ENCODE data around the gene SH3RF2.
"Not testable (repeated sequence)": the region's sequence is repeated elsewhere in the genome, so short reads cannot be mapped to it uniquely, and the experiment has no call there.

Gene SH3RF2

DNA sequence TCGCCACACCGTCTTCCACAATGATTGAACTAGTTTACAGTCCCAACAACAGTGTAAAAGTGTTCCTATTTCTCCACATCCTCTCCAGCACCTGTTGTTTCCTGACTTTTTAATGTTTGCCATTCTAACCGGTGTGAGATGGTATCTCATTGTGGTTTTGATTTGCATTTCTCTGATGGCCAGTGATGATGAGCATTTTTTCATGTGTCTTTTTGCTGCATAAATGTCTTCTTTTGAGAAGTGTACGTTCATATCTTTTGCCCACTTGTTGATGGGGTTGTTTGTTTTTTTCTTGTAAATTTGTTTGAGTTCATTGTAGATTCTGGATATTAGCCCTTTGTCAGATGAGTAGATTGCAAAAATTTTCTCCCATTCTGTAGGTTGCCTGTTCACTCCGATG lies 74.1 kb downstream of the SH3RF2 start:
- not testable (repeated sequence) for DNase-seq

DNA sequence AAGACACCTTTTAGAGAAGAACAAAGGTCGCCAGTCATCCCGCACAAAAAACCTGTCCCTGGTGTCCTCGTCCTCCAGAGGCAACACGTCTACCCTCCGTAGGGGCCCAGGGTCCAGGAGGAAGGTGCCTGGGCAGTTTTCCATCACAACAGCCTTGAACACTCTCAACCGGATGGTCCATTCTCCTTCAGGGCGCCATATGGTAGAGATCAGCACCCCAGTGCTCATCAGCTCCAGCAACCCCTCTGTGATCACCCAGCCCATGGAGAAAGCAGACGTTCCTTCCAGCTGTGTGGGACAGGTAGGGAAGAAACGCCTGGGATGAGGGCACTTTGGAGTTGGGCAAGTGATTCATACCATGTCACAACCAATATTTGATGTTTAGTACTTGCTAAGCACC lies 77.4 kb downstream of the SH3RF2 start:
- DNase-seq, result no peak

DNA sequence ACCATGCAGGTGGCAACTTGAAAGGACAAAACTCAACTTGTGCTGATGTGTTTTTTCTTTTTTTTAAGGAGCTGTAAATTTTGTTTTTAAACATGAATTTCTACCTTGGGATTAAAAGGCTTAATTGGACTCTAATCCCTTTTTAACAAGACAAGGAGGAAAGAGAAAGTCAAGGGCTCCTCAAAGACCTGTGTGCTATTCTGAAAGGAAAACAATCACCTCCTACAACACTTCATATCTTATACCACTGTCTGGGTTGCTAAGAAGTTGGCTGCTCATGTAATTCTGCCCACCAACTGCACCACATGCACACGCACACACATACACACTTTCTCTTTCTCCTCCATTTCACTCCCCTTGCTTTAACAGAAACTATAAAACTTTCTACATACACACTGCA lies 78.6 kb downstream of the SH3RF2 start:
- no peak for DNase-seq

DNA sequence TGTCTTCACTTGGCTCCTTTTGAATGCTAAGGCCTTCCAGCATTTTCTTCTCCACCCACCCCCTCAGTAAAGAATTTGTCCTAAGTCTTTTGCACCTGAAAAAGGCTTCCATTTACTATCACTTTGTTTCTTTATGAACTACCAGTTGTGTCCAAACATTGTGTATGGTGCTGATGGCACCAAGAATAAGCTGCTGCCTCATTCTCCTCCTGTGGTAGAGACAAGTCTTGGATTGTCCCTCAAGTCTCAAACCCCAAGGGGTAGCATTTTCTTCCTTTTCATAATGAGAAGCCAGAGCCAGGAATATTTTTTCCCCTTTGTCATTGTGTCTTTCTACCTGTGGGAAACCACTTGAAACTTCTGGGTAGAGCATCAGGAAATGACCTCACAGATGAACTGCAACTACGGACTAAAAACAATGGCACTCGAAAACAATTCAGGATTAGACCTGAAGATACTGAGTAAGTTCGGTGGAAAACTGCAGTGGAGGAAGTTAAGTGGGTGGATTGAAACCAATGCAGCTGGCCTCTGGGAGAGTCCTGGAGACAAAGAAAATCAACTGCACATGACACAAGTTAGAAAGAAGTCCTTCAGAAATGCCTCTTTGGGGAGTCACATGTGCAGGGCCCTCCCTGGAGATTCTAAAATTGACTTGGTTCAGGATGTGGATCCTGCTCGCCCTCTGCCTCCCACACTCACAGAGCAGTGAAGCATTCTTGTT lies 80.5 kb downstream of the SH3RF2 start:
- DNase-seq, result no peak

DNA sequence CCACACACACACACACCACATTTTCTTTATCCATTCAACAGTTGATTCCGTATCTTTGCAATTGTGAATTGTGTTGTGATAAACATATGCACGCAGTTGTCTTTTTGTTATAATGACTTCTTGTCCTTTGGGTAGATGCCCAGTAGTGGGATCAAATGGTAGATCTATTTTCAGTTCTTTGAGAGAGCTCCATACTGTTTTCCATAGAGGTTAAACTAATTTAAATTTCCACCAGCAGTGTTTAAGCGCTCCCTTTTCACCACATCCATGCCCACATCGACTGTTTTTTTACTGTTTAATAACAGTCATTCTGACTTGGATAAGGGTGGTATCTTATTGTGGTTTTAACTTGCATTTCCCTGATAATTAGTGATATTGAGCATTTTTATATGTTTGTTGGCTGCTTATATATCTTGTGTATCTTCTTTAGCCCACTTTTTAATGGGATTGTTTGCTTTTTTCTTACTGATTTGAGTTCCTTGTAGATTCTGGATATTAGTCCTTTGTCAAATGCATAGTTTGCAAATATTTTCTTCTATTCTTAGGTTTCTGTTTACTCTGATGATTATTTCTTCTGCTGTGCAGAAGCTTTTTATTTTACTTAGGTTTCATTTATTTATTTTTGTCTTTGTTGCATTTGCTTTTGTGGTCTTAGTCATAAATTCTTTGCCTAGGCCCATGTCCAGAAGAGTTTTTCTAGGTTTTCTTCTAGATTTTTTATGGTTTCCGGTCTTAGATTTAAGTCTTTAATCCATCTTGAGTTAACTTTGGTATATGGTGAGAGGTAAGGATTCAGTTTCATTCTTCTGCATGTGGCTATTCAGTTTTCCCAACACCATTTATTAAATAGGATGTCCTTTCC lies 82.4 kb downstream of the SH3RF2 start:
- DNase-seq, result no peak

DNA sequence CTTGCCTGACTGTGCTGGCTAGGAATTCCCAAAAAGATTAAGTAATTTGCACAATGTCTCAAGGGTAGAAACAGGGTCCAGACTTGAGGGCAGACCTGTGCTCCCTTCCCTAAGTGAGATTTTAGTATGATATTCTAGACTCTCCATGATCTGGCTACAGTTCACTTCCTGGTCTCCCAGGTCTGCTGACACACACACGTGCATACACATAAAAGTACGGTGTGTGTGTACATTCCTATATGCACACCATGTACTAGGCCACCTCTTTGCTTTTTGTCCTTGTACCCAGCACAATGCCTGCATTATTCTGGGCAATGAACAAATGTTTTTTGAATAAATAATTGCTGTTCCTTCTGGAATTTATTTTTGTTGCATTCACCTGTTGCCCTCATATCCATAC lies 83.7 kb downstream of the SH3RF2 start:
- no peak for DNase-seq

DNA sequence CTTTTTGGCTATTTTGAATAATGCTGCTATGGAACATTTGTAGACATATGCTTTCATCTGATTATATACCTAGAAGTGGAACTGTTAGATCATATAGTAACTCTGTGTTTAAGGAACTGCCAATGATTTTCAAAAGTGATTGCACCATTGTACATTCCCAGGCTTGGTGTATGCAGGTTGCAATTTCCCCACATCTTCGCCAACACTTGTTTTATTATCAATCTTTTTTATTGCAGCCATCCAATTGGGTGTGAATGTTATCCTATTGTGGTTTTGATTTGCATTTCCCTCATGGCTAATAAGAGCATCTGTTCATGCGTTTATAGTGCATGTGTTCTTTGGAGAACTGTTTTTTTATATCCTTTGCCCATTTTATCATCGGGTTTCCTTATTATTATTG lies 87.7 kb downstream of the SH3RF2 start:
- no peak for DNase-seq

DNA sequence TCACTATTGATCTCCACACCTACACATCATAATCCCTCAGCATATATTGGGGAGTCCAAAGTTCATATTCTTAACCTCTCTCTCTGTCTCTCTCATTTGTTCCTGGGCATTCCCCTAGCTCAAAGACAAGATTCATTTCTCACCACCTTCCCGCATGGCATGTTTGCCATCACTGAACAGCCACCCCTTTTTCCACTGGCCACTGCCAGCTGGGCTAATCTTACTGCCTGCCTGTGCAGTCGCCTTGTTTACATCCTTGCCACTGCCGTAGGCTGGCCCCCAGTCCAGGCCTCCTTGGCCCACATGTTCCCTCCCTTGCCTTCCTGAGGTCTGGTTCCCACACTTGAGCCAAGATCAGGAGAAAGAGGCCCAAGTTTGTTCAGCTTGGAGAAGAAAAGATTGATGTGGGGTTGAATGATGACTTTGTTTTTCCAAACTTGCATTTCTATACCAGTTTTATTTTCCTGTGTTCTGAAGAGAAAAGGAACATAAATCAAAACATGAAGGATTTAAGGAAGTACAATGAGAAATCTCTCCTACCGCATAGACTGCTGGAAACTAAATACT lies 88.8 kb downstream of the SH3RF2 start:
- DNase-seq, result no peak

DNA sequence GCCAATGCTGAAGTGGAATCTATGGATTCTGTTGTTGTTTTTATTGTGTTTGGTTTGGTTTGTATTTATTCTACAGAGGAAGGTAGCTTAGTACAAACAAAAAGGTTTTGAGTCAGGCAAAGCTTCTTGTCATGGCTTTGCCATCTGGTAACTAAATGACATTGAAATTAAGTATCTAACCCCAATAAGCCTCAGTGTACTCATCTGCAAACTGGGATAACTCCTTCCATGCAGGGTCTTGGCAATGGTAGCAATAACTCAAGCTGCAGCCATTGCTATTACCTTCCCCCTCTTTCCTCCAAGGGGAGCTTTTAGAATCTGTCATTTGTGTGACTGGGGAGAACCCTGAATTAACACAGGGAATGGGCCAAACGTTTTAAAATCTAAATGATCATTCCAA lies 89.3 kb downstream of the SH3RF2 start:
- DNase-seq, result no peak

DNA sequence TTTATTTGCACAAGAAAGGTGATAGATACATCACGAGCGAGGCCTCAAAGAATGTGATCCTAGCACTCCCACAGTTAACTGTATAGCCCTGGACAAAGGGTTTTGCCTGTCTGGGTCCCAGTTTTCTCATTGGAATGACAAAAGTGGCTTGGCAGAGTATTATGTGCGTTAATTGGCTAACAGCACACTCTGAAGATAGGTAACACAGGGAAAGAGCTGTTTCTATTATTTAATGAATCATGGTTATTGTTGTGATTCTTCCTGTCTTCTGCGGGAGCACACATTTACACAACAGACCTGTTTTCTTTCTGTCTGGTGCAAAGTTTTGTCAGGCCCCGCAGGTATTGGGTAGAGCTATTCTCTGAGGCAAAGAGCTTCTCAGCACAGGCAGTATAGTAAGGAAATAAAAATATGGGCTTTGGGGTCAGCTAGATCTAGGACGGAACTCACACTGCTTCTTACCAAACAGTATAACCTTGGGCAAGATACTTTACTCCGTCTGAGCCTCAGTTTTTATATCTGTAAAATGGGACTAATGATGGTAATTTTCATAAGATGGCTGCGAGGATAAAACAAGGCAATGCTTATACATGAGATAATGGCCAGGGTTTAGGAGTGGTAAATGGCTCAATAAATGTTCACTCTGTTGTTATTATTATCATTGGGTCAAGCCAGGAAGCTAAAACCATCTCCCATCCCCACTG lies 90.1 kb downstream of the SH3RF2 start:
- DNase-seq, result no peak

DNA sequence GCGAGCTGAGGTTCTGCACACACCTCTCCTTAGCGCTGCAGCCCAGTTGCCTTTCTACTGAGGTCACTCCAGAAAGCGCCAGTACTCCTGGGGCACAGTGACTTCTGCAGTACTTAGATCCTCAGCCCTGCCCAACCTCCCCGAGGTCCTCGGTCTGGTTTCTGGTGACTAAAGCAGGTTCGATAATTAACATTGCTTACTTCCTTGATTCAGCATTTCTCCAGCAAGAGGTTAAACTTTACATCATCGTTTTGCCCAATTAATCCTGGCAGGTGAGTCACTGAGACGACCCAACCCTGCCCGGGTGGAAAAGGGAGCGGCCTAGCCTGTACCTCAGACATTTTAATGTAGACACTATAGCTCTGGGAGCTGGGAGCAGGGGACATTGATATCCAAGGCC lies 91.4 kb downstream of the SH3RF2 start:
- DNase-seq, result no peak

DNA sequence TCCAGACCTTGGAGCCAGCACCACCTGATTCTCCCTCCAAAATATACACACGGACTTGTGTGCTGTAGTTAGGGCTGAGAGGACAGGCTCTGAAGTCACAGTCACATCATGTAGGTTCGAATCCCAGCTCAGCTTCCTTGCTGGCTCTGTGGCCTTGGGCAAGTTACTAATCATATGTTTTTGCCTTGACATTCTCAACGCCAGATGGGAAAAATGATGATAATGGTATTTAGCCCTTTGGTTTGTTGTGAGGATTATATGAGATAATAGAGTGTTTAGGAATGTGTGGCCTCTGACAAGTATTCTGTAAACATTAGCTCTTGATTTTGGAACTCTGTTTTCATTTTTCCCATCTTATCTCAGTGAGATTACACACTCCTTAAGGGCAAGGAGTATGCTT lies 96.5 kb downstream of the SH3RF2 start:
- no peak for DNase-seq

DNA sequence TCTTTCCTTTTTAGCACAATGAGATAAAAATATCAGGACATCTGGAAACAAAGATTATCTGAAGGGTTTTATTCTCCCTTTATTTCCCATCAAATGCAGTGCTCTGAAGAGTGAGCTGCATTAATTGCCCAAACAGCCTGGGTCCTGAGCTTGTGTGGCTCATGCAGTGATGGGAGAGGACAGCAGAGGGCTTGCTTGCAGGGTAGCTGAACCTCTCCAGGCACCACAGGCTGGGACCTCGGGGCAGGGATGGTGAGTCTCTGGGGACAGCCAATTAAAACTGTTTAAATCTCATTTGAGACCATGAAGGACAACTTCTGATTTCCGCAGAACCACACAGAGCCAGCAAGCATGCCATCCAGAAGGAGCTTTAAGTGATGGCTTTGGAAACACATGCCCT lies 97.7 kb downstream of the SH3RF2 start:
- no peak for DNase-seq

DNA sequence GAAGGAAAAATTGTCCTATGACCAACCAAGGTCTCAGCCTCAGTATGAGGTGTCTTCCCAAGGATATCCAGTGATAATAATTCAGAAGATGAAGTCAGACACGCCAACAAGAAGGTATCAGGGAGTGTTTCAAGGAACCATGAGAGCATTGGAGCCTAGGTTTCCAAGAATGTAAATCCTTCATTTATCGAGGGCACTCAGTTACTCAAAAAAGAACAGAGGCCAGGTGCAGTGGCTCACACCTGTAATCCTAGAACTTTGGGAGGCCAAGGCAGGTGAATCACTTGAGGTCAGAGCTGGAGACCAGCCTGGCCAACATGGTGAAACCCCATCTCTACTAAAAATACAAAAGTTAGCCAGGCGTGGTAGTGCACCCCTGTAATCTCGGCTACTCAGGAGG lies 98.2 kb downstream of the SH3RF2 start:
- DNase-seq, result no peak

DNA sequence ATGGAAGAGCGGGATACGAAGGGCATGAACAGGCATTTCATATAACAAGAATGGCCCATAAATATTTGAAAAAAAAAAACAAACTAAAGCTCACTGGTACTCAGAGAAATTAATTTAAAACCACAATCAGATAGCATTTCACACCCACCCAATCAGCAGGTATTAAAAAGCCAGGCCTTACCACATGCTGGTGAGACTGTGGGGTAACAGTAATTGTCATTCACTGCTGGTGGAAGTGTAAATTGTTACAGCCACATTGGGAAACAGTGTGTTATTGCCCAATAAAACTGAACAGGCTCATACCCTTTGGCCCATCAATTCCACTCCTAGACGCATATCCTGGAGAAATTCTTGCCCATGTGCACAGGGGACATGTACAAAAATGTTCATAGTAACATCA lies 103.0 kb downstream of the SH3RF2 start:
- DNase-seq, result no peak

DNA sequence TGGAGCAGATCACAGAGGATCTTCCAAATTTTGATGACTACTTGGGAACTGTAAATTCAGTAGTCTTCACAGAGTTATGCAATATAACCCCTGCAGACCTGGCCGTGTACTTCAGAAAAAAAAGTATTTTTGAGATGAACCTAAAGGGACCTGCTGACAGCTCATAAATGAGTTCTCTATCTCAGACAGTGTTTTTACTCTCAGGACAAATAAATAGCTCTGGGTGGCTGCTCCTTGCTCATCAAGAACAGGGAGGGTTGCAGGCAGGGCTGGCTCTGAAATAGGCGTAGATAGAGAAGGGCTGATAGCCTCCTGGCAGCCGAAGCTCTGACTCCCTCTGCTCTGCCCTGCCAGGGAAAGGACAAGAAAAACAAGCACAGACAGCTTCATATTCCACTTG lies 104.1 kb downstream of the SH3RF2 start:
- DNase-seq, result no peak

DNA sequence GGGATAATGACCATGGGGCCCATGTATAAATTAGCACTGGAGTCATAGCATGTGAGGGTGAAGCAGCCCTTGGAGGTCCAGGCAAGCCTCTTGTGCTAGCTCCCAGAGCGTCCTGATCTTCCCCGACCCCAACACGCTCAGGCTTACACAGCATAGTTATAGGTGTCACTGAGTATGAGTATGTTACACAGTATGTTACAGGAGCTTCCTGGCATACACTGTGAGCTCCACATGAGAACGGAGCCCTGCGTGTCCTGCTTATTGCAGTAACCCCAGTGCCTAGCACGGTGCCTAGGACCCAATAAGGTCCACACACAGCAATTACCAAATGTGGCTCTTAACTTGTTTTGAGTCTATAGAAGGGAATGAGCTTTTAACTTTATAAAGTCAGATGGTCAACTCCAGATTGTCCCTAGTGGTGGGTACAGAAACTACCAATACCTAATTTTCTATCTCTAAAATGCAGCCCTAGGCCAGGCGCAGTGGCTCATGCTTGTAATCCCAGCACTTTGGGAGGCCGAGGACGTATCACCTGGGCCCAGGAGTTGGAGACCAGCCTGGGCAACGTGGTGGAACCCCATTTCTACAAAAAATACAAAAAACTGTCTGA lies 104.9 kb downstream of the SH3RF2 start:
- DNase-seq, result no peak

DNA sequence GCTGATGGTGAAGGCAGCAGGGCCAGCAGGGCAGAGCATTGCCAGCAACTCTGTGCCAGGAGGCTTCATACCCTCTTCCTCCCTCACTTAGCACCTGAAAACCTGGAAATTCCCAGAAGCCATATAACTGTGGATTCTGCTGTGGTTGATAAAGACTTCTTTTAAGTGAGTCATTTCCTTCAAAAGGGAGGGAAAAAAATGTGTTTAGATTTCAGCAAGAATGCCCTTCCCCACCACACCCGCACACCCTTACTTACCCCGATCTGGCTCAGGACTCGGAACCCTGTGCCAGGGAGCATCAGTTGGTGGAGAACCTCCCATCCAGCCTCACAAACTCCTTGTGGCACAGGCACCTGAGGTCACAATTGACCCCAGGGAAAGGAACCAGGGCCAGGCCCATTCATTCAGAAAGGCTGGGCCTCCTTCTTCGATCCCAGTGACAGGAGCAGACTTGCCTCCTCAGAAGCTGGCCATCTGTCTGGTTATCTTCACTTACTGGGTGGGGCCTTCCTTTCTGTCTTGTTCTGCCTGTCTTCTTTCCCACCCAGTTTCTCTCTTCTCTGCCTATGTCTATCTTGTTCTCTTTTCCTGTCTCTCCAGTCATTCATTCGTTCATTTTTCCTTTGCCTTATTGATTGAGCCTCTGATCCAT lies 106.4 kb downstream of the SH3RF2 start:
- DNase-seq, result no peak

DNA sequence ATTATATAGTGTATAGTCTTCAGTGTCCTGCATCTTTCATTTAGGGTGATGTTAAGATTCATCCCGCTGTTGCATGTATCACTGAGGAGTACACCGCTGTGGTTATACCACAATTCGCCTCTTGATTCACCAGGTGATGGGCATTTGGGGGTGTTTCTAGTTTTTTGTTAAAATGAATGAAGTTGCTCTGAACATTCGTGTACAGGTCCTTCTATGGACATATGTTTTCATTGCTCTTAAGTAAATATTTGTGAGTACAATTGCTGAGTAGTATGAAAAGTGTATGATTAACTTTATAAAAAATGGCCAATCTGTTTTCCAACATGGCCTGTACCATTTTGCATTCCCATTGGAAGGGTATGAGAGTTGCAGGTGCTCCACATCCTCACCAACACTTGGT lies 107.3 kb downstream of the SH3RF2 start:
- DNase-seq, result no peak

DNA sequence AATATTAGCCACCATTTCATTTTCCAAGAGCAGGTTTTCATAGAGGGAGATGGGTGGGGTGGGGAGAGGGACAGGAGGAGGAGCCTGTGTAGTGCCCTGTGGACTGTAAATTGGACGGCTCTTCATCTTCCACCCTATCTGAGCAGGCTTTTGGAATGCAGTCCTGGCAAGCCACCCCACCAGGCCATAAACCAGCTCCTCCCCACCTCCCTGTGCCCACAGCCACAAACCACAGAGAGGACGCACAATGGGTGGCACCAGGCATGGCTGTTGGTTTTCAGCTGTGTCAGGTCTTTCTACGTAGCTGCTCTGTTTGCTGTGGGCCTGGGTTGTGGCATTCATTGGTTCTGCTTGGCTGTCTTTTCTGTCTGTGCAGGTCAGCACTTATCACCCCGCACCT lies 111.0 kb downstream of the SH3RF2 start:
- no peak for DNase-seq

DNA sequence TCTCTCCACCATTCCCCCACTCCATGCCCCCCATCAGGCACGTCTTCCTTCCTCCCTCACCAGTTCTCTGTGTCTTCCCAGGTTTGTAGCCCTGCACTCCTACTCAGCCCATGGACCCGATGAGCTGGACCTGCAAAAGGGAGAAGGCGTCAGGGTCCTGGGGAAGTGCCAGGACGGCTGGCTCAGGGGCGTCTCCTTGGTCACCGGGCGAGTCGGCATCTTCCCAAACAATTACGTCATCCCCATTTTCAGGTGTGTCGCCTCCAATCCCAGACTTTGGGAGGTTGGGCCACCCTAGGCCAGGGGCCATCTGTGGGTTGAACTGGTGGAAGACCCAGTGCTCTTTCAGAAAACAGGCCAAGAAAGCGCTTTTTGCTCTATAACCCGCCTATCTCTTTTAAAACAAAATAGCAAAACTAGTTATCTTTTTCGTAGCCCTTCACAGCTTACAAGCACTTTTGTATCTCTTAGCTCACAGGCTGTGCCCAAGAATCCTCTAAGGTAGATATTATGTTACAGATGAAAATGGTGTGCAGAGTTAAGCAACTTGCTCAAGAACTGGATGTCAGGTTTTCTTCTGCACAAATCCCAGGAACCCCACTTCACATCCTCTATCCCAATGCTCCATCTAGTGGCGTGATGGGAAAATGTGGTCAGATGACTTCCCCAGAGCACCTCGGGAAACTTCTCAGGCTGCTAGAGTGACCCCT lies 112.8 kb downstream of the SH3RF2 start:
- no peak for DNase-seq

DNA sequence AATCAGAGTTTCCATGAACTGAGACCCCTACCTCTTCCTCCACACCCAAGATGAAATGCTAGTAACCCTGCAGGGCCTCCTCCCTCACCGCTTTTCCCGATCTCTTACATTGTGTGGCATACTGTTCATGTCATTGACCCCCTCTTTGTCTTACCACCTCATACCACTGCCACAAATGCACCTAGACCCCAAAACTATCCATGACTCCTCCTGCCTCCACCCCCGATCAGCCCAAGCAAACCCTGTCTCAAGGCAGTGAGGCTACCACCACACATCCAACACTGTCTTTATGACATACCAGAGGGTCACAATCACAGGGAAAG lies 113.3 kb downstream of the SH3RF2 start:
- no peak for DNase-seq

Data from CD4-positive, alpha-beta T cell treated with Interleukin-15 for 1 hour (primary cell).